HG03135 (cell line): Measurements from ENCODE around the gene CA11.

ENCODE experiments used
- ATAC-seq: cut with Tn5 transposase; IDR thresholded peaks from one replicate; pipeline ENCODE4 v1.9.1; 2021; ENCODE audit warnings: mild to moderate bottlenecking, moderate library complexity; ENCODE audit not compliant: unreplicated experiment

The CA11 gene

GRCh38 chr19:48588670-48589401, 57.2 kb downstream of the CA11 start:
- no peak for ATAC-seq
